PC-3 (cell line): ENCODE measurements around the gene MUC7.

Experiments used
- EZH2 ChIP-seq: fragments of 300-600 bp; sonication (generic); IDR thresholded peaks from one replicate; pipeline ENCODE4 v1.6.1; 2017; ENCODE audit warnings: antibody characterized with exemption, mild to moderate bottlenecking, low read length; ENCODE audit not compliant: unreplicated experiment
- EZH2phosphoT487 ChIP-seq: fragments of 300-600 bp; sonication (generic); IDR thresholded peaks from 2 replicates; pipeline ENCODE4 v1.6.1; 2018; ENCODE audit warnings: mild to moderate bottlenecking, antibody characterized with exemption, low read length, borderline replicate concordance
- TF ChIP-seq, protein P1 (sequence below): fragments of 300-600 bp; sonication (generic); conservative IDR thresholded peaks from 2 replicates; pipeline ENCODE4 v1.5.1; 2017; ENCODE audit warnings: antibody characterized with exemption, low read depth, mild to moderate bottlenecking, low read length

DNA sequence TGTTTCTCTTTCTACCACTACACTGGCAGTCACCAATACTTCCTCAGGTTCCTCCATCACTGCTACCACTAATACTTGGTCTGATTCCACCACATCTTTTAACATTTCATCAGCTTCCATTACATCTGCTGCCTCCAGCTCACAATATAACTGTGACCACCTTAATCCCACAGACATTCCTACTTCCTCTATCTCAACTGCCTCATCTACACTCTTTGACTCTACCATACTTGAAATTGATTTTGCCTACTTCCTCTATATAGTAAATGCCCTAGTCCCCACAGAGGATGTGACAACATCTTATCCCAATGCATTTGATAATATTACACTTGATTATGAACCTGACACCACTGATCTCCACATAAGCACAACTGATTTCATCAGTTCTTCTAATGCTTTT lies 45.2 kb upstream of the MUC7 start:
- no peak for TF ChIP-seq EZH2phosphoT487
- TF ChIP-seq, protein P1, sequence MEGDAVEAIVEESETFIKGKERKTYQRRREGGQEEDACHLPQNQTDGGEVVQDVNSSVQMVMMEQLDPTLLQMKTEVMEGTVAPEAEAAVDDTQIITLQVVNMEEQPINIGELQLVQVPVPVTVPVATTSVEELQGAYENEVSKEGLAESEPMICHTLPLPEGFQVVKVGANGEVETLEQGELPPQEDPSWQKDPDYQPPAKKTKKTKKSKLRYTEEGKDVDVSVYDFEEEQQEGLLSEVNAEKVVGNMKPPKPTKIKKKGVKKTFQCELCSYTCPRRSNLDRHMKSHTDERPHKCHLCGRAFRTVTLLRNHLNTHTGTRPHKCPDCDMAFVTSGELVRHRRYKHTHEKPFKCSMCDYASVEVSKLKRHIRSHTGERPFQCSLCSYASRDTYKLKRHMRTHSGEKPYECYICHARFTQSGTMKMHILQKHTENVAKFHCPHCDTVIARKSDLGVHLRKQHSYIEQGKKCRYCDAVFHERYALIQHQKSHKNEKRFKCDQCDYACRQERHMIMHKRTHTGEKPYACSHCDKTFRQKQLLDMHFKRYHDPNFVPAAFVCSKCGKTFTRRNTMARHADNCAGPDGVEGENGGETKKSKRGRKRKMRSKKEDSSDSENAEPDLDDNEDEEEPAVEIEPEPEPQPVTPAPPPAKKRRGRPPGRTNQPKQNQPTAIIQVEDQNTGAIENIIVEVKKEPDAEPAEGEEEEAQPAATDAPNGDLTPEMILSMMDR: no peak
- TF ChIP-seq EZH2: no peak
